Putamen (tissue), 1 donor: ENCODE results near the gene CAMSAP1.

ENCODE experiments used
- DNase-seq: peaks from one replicate; pipeline ENCODE4 v3.0.0-alpha.2; 2016; ENCODE audit warnings: low spot score

Gene CAMSAP1

GRCh38 chr9:135840107-135840506 is 67.2 kb downstream of the CAMSAP1 start:
- no peak for DNase-seq

- no peak for DNase-seq
These were observed 67.8 kb downstream of the CAMSAP1 start for GRCh38 chr9:135839516-135839915.

- no peak for DNase-seq
These were observed 72.2 kb downstream of the CAMSAP1 start for GRCh38 chr9:135835131-135835530.

GRCh38 chr9:135833864-135834263 is 73.5 kb downstream of the CAMSAP1 start:
- no peak for DNase-seq

GRCh38 chr9:135830496-135830895 is 76.8 kb downstream of the CAMSAP1 start:
- no peak for DNase-seq

DNA sequence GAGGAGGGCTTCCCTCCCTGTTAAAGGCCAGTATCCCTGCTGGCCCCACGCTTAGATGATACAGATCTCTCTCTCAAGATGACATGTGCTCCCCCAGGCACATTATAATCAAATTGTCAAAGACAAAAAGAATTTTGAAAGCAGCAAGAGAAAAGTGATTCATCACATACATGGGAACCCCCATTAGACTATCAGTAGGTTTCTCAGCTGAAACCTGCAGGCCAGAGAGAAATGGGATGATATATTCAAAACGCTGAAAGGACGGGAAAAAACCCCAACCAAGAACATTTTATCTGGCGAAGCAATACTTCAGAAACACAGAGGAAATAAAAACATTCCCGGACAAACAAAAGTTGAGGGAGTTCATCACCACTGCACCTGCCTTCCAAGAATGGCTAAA is 78.7 kb downstream of the CAMSAP1 start:
- DNase-seq, result no peak

GRCh38 chr9:135827866-135828580 is 79.3 kb downstream of the CAMSAP1 start:
- no peak for DNase-seq

DNA sequence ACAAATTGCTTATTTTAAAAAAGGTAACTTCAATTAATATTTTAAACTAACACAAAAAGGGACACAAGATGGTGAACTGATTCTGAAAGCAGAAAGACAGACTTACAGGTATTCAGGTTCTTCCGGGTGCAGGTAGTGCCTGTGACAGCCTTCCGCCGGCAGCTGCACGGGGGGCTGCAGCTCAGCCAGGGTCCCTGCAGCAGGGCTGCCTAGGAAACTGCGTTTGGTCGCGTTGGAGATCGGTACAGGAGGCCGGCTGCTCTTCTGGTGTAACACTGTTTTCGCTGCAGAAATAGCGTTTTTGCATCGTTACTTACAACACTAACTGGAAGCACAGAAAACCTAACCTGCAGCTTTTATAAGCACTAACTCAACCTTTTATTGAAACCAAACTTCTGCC is 80.0 kb downstream of the CAMSAP1 start:
- no peak for DNase-seq

GRCh38 chr9:135826188-135826545 is 81.2 kb downstream of the CAMSAP1 start:
- DNase-seq, result no peak

DNA sequence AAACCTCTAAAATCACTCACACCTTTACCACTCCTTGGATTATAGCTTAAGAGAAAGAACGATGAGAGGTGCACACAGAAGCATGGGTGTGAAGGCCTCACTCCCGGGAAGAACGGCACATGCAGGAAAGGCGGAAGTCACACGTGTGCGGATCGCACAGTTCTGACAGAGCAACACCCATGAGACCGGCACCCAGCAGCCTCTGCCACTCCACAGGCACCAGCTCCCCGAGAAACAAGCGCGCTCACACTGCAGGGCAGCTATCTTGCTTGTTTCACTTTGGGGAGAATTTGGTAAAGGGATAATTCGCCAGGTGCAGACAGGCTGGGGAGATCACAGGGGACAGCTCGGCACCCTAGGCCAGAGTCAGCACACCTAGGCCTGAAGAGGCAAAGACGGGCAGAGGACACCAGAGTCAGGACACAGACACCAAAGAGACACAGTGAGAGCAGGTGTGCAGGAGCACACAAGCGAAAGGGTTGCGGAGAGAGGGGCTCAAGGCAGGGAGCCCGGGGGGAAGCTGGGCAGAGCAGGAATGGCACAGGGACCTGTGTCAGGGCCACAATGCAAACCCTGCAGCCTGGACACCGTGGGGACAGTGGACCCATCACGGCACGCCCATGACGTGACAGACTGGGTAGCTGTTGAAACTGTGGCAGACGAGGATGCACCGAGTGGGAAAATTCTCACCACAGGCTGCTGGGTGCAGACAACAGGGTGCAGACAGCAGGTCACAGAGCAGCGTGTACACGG is 81.7 kb downstream of the CAMSAP1 start:
- no peak for DNase-seq

- DNase-seq, result no peak
These were observed 84.3 kb downstream of the CAMSAP1 start for GRCh38 chr9:135823036-135823435.

DNA sequence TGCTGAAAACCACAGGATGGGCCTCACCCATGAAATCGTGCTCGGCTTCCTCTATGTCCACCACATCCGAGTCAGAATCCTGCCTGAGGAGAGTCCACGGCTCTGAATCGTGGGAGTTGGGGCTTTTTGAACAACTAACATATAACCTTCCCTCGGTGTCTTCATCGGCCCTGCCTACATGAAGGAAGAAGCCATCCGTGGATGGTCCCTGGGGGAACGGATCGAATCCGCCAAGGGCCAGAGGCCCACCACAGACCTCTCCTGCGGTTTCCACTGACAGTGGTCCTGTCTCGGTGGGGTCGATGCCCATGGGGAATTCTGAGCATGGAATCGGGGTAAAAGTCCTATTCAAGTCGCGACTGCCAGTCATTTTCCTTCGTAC is 85.0 kb downstream of the CAMSAP1 start:
- DNase-seq, result no peak

DNA sequence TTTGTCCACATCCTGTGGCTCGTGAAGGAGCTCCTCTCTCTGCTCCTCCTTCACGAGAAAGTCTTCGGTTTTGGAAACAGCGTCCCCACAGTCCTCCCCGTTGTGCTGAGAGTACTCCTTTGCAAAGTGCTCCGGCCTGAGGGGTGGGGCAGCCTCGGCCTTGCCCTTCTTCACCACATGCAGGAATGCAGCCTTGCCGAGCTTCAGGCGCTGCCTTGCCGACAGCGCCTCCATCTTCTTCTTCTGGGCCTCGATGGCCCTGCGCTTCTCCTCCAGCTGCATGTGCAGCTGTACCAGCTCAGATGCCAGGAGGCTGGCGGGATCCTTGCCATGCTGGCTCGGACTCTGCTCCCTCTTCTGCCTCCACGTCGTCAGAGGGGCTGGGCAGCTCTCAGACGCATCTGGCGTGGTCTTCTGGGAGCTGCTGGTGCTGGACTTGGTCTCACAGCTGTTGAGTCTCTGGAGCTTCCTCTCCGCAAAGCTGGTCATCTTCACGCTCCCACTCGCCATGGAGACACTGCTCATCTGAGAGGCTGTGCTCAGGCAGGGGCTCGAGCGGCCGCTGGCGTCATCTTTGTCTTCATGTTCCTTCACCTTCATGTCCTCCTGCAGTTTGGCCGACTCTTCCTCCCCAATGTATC is 85.5 kb downstream of the CAMSAP1 start:
- no peak for DNase-seq

- no peak for DNase-seq
These were observed 86.2 kb downstream of the CAMSAP1 start for GRCh38 chr9:135821116-135821515.

- no peak for DNase-seq
These were observed 86.7 kb downstream of the CAMSAP1 start for GRCh38 chr9:135820661-135821060.

DNA sequence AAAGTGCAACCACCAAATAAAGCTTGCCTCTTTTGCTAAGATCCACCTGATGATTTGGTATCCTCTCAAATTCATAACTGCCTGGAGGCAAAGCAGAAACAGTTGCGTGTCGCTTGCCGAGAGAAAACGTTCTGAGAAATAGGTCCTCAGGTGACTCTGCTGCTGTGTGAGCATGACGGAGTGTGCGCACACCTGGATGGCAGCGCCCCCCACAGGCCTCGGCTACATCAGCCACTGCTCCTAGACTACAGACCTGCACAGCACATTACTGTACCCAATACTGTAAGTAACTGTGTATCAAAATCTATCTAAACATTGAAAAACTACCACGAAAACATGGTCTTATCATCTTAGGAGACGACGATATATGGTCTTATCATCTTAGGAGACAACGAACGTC is 87.4 kb downstream of the CAMSAP1 start:
- no peak for DNase-seq

GRCh38 chr9:135818718-135819475 is 88.4 kb downstream of the CAMSAP1 start:
- no peak for DNase-seq

- DNase-seq, result no peak
These were observed 89.2 kb downstream of the CAMSAP1 start for GRCh38 chr9:135817951-135818717.

DNA sequence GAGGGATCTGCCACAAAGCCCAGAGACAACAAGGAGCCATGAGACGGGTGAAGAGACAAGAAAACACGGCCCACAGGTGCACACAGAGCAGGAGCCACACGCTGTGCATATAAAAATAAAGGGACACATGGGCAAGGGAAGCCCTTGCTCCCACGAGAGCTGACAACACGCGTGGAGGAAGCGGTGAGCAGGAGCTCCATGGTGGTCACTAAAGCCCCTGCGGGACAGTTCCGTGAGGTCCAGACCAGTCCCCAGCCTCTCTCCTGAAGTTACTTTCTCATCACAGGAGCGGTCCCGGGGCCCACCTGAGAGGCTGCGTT is 90.7 kb downstream of the CAMSAP1 start:
- no peak for DNase-seq

DNA sequence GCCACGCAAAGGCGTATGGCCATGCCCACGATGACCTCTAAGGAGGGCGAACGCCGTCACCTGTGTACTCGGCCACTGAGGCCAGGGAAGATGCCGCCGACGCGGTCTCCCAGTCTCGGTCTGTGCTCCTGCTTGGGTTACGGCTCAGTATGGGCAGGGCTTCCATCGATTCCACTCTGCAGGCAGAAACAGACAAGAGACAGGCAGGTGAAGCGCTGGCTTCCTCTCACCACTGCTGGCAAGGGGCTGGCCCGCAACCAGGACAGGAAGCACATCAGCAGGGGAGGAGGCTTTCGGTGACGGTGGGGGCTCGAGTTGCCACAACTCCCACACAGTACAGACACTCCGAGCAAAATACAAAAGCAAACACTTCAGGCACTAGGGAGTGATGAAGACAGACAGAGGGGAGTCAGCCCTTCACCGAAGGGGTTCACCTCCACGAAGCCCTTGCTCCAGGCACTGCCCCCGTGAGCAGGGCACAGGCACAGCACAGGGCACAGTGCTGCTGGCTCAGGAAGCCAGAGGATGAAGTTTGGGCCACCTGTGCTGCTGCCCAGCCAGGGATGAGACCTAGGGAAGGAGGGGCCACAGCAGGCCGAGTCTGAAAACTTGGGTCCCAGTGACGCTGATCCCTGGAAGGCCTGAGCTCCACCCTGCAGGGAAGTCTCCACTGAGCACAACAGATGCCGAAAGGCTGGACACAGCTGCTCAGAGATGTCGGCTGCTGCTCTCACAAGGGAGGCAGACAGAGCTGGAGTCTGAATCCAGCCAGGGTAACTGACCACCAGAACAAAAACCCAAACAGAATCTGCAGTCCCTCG is 91.3 kb downstream of the CAMSAP1 start:
- no peak for DNase-seq

GRCh38 chr9:135815413-135815812 is 91.9 kb downstream of the CAMSAP1 start:
- no peak for DNase-seq
